ENCODE data around the gene CDK14.

Gene CDK14

DNA sequence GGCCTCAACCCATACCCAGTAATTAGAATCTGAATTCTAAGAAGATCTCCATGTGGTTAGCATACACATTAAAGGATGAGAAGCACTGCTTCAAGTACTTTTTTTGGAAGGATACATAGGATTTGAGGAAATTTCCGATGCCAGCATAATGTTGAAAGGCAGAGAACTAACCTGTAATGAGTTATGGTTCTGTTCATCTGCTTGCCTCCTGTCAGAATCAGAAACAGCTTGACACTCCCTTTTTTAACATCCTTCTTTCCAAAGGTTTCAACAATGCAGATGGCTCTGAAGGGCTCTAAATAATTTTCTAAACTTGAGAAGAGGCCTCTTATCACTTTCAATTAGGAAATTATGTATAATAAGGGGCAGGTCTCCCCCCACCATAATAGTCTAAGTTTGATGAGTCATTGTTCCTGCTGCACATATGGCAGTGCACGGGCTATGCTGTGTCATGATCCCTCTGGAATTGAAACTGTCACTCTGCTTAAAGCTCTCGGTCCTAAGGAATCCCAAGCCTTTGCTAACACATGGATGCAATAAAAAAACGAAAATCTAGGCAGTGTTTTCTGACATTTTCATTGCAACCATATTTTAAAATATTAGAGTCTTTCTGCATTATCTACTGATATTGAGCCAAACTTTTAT is 376.9 kb downstream of the CDK14 start:
- DNase-seq: no peak

DNA sequence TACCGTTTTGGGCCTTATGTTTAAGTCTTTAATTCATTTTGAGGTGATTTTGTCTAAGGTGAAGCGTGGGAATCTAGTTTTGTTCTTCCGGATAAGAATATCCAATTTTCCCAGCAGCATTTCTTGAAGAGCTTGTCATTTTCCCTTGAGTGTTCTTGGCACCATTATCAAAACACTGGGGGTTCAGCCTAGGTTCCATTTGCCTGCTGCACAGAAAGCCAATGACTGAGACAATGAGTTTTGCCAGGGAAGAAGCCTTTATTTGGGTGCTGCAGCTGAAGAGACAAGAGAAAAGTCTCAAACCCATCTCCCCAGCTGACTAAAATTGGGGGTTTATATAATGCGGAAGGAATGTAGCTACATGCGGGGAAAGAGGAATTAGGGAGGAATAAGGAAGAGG is 380.9 kb downstream of the CDK14 start:
- DNase-seq: no peak

DNA sequence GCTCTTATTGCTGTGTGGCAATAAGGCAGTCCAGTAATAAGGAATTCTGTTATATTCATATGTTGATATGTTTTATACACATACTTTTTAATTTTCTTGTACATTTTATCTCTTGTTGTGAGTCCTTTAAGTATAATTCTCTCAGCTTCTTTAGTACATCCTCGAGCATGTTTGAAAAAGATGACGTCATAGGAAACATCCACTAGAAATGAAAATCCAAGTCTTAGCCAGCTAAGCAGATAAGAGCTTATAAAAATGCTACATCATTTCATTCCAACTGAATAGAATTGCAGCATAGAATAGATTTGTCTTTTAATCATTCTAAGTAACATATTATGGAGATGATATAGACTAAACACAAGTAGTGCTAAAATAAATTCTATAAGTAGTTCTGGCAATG is 384.4 kb downstream of the CDK14 start:
- DNase-seq: no peak

DNA sequence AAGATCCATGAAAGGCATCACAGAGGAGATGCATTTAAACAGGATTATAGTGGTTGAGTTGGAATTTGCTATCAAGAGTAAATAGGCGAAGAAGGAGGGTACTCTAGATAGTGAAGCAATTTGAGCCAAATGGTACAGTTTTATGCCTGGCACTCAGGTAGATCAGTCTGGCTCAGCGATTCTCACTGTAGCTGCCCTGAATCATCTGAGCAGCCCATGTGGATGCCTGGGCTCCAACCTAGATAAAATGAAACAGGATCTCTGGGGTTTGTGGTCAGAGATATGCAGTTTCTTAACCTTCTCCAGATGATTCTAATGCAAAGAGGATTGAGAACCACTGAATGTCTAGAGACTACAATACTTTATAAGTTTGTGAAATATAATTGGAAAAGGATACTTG is 386.1 kb downstream of the CDK14 start:
- DNase-seq: no peak

DNA sequence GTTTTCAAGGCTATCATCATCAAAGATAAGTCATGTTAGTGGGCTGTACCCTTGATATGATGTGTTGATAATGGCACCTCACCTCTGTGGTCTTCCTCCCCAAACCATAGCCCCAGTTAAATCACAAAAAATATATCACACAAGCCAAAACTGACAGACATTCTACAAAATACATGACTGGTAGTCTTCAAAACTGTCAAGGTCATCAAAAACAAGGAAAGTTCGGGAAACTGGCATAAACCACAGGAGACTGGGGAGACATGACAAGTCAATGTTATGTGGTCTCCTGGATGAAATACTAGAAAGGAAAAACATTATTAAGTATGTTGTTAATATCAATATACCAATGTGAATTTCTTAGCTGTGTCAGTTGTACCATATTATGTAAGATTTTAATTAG is 388.6 kb downstream of the CDK14 start:
- DNase-seq: no peak

DNA sequence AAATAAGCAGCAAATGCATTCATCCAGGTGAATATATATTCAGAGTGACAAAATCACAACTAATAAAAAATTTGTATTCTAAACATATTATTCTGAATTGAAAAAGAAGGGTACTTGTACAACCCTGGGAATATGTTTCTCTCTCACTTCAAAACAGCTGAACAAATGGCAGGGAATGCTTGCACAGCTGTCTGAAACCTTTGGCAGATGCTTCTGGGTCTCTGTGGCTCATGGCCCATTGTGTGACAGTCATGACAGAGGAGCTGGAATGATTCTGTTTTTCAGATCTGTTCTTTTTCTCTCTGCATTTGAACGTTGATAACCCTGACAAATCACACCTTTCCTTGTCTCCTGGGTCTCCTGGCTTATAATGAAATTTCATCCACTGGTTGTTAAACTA is 392.4 kb downstream of the CDK14 start:
- no peak for DNase-seq

DNA sequence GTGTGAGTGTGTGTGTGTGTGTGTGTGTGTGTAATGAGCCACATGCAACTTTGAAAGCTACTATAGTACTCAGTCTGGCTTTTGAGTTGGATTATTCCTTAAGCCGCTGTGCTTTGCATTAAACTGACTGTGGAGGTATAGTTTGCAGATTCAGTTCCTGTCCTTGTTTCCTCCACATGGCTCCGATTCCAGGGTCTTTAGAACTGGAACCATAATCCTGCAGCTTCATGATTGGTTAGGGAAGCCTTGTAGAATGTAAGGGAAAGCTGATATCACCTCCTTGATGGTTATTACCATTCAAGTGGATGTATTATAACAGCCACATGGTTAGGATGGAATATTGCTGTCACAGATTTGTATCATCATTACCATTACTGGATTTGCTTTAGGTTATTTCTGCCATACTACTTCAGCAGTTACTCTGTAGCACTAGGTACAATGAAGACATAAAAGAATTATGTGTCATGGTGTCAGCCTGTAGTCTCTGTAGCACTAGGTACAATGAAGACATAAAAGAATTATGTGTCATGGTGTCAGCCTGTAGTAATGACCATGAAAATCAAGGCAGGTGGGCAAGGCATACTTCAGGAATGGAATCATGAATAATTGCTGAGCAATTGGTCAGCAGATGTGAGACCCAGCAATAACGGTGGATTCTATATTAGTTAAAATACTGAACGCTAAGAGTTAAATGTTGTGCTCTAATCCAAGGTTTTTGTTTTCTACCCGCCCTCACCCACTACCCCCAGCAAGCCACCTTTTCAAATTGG is 393.1 kb downstream of the CDK14 start:
- DNase-seq: no peak

DNA sequence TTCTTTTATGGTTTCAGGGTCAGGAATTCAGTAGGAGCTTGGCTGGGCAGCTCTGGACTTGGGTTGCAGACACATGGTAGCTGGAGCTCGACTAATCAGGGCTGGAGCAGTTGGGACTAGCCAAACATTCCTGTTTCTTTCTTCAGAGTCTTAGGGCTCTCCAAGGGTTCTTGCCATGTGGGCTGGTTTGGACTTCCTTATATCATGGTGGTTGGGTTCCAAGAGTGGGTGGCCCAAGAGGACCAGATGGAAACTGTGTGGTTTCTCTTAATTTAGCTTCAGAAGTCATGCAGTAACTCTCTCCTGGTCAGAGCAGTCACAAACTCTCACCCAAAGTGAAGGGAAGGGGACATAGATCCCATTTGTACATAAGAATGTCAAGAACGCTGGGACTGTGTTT is 398.0 kb downstream of the CDK14 start:
- no peak for DNase-seq

DNA sequence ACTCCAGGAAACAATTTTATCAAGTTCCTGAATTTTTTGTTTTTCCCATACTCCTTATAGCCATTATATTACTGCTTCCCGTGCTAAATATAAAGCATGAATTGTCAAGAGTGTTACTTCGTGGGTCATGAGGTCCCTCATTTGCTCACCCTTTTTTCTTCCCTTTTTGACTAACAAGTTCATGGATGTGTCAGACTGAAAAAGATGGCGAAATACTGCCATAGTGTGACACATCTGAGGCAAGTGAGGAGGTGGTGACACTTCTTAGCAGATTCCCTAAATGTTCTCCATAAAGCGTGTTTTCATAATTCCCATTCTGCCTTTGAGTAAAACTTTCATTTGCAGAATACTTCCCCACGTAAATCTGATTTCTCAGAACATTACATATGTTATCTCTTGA is 398.5 kb downstream of the CDK14 start:
- no peak for DNase-seq

DNA sequence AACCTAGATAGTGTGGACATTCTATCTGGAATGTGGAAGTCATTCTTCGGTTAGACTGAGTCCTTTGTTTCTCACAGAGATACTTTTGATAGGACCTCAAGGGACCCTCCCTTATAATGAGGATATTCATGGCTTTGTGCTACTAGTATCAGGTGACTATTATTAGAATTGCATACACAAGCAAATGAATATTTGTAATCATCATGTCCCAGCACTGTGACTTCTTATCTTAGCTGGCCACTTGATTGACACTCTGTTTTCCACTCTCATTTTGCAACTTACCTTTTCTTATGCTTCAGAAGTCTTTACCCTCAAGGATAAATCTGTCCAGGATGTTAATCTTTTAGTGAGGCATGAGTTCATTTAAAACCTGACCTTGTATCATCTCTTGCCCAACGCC is 399.9 kb downstream of the CDK14 start:
- DNase-seq: no peak

DNA sequence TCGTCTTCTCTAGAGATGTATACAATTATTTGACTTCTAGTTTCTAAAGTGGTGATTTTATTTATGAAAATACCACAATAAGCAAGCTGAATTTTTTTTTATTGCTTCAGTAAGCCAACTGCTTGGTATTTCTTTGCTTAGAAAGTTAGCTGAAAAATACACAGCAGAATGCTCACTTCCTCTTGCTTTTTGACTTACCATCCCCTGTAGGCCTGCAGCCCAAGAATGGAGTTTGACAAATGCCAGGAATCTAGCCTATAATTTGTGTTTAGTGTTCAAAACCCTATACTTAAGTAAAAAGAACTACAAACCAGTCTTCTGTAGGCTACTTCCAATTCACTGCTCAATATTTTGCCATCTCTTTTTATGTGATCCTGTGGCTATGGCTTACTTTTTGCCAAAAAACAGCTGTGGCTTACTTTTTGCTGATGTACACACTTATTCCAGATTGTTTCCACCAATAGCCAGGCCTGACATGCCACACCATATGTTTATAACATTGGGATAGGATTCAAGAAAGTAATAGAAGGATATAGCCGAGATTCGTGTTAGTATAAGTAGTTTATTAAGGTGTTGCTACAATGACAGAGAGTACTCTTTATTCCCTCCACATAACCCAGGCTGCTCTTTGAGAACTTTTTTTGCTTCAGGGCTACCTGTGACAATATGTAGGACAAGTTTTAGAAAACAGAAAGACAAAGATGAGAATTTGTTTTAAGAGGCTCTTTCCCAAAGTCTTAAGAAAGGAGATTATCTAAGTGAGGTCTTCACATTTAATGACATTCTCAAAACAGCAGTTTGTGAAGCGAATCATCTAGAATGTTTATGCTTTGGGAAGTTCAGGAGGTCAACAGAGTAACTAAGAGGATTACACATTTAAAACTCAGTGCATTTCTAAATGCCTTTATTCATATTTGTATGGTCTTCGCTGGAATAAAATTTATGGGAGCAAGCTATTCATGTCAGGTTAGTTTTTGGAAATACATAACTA is 404.2 kb downstream of the CDK14 start:
- DNase-seq: no peak

DNA sequence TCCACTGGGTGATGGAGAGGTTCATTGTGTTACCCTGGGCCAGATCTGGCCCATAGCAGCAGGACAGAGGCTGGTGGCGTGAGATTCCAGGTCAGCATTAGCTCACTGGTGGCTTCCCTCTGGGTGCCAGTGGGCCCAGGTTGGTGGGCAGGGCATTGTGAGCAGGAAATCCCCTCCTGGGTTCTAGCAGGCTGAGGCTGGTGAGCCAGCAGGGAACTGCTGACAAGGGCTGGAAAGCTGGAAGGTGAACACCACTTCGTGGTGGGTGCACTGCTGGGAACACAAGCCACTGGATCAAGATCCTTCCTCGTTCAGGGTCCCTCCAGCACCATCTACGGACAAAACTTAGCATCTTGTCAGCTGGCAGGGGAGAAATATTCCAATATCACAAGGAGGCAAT is 408.9 kb downstream of the CDK14 start:
- no peak for DNase-seq

DNA sequence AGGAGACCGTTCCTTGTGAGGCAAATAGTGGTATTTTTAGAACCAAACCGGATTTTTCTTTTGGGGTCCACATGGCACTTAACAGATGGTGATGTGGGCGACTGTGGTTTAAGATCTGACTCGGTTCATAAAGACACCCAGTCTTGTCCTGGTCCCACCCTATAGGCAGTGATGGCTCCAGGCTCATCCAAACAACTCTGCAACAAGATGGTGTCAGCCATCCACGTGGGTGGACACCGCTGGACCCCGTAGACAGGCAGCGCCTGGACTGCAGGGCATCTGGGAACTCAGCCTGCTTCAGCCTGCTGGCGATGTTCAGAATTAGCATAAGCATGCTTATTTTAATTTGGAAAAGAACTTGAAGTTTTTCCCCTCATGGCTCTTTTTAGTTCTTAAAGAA is 409.7 kb downstream of the CDK14 start:
- DNase-seq: no peak

DNA sequence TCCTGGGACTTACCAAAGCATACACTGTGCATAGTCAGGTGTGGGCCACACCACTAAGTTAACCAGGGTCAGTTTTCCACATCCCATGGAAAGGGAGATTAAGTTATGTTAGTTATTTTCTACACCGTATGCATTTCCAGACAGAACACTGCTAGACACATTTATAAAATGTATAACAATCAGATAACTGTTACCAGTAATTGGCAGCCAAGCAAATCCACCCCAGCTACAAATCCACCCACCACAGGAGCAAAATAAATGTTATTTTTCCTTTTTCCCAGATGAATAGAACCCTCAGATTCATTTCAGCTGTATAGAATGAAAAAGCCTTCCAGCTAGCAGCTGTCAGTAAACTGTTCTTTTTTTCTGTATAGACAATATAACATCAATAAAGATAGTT is 411.2 kb downstream of the CDK14 start:
- DNase-seq: no peak

DNA sequence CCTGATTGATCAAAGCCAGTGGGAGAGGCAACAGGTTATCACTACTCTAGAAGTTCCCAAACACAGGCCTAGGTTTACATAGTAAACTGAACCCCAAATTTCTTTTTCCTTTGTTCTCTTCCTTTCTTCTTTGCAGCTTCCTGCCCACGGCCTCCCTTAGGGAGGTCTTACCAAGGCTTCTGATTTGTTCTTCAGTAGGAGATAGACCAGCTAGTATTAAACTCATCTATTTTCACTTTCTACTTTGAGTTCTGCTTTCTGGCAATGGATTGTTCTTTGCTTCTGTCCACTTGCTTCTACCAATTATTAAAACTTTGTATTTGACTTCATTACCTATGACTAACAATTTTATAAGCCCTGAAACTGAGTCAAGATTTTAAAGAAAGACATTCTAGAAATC is 417.0 kb downstream of the CDK14 start:
- DNase-seq: no peak

DNA sequence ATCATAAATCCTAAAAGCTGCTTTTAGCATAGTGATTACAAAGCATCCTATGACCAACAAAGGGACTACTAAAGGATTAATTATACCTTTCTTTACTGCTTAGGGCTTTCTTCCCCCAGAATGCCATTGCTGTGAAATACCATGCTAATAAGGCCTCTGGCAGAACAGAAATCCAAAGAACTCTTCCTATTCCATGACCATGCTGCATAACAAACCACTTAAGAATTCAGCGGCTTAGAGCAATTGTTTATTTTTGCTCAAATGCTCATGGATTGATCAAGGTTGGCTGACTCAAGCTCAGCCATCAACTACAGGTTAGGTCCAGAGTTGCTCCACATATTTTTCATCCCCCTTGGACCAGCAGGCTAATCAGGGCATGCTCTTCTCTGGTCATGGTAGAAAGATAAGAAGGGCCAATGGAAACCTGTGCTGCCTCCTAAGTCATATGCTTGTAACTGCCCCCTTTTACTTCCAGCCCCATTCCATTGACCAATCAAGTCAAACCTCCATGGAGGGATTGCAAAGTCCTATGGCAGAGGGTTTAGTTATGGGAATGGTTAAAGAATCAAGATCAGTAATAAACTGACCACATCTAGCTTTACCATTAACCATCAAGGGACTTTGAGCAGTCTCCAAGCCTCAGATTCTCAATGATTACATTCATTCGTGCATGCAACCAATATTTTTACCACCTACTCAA is 423.7 kb downstream of the CDK14 start:
- DNase-seq: no peak

DNA sequence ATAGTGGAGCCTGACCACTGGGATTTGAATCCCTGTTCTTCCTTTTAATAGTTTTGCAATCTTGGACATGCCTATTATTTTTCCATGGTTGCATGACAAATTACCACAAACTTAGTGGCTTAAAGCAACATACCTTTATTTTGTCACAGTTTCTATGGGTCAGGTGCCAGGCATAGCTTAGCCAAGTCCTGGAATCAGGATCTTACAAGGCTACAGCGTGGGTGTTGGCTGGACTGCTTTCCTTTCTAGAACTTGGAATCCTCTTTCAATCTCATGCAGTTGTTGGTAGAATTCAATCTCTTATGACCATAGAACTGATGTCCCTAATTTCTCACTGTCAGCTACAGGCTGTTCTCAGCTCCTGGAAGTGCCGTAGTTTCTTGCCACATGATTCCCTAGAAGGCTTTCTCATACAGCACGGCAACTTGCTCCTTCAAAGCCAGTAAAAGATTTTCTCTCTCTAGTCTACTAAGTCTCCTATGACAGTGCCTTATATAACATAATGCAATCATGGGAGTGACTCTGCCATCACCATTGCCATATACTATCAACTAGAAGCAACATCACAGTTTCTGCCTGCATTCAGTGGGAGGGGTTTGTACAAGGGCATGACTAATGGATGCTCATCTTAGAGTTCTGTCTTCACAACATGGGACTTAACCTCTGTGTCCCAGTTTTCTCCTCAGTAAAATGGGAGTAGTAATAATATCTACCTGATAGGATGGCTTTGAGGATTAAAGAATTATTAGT is 424.7 kb downstream of the CDK14 start:
- DNase-seq: no peak

DNA sequence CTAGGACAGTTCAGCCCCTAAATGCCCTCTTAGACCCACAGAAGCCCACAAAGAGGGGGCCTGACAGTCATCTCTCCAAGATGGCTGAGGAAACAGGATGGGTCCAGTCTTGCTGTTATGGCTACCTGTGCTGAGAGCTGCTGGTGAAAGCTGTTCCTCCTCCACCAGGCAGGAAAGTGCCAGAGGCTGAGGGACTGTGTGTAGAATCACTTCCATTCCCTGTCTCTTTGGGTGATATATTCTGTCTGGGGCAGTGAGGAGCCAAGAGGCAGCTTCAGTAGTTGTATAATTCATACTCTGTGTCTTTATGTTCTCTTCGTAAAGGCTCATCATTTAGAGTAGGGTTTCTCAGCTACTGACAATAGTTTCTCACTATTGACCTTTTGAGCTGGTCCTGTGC is 425.8 kb downstream of the CDK14 start:
- no peak for DNase-seq

DNA sequence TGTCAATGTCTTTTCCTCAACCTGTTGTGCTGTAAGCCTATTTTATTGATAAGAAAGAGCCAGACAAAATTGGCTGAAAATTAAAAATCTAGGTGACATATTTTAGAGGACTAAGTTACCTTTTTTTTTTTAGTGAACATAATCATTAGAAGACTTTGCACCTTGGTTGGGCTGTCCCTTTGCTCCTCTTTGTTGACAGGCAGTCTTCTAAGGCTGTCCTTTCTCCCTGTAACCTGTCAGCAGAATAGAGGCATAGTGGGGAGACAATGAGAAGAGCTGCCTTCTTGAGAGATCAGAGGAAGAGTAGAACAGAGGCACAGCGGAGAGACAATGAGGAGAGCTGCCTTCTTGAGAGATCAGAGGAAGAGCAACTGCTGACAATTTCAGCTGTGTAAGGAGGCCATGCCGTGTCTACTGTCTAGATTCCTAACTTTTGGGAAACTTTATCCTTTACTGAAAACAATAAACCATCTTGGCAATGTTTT is 429.8 kb downstream of the CDK14 start:
- DNase-seq: no peak

DNA sequence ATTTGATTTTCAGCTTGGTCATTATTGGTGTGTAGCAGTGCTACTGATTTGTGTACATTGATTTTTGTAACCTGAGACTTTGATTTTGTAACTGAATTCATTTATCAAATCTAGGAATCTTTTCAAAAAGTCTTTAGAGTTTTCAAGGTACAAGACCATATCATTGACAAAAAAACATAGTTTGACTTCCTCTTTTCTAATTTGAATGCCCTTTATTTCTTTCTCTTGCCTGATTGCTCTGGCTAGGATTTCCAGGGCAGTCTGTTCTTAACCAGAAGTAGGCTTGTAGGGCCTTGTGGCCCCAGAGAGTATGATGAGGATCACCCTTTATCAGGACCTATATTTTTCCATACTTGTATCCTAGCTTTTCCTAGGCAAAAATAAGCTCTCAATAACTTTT is 433.6 kb downstream of the CDK14 start:
- DNase-seq: no peak

DNA sequence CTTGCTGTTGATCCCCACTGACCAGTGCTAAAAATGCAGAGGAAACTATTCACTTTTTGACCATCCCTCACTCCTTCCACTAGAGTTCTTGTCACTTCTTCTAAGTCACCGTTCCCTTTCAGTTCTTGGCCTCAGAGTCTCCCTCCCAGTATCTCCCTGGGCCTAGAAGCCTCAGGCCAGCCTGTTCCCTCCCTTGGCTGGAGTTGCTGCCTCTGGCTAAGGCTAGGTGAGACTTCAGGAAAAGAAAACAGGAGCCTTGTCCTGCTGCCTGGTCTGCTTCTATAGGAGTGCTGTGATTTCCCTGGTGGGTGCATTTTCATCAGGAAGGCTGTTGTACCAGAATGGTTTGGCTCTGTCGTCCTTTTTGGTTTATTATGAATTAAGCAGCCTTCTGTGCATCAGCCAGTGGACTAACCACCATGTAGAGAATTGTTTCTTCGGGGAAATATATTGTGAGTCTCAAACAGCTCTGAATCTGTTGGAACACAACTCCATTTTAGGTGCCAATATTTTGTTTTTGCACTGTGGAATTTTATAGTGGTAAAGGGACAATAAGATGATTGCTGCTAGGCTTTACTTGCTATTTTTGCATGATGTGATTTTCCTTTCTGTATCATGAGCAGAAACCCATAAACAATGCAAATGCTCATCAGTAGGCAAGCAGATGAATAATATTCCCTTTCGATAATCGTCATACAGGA is 434.7 kb downstream of the CDK14 start:
- no peak for DNase-seq

DNA sequence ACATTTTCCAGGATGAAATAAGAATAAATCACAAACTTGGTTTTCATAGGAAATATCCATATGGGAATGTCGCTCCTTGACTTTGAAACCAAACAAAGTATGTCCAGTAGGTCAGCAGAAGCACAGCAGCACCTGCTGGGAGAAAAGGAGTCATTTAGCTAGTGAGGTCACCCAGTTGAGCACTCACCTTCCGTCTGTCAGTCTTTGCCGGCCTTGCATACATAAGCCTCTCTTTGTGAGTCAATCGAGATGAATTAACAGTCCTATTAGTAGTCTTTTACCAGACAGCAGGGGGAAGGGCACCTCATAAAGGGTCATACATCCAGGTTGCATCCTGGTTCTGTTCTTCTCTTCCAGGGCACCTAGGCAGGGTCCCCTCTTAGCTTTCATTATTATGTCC is 435.6 kb downstream of the CDK14 start:
- no peak for DNase-seq

Data from CD4-positive, alpha-beta T cell treated with Interleukin-21 for 1 hour (primary cell).